HG03196 (cell line): Measurements from ENCODE around the gene ADAMTS6.
"Not testable (repeated sequence)": the region's sequence is repeated elsewhere in the genome, so short reads cannot be mapped to it uniquely, and the experiment has no call there.

Experiments used
- ATAC-seq: cut with Tn5 transposase; IDR thresholded peaks from one replicate; pipeline ENCODE4 v1.9.1; 2021; ENCODE audit not compliant: unreplicated experiment

Gene ADAMTS6

DNA sequence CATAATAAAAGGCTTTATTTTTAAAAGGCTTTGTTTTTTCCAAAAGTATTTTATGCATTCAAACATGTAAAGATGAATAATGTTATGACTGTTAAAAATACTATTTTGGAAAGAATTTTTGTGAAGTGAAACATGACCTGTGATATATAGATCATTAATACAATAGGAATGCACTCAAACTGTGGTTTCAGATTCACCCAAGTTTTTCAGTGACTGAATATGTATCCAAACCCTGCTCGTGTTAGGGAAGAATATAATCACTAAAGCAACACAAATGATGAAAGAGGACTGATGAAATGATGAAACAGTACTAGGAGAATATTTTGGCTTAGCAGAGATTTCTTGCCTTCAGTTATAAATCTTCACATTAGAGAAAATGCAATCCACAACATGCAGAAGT is 278.0 kb downstream of the ADAMTS6 start:
- no peak for ATAC-seq

DNA sequence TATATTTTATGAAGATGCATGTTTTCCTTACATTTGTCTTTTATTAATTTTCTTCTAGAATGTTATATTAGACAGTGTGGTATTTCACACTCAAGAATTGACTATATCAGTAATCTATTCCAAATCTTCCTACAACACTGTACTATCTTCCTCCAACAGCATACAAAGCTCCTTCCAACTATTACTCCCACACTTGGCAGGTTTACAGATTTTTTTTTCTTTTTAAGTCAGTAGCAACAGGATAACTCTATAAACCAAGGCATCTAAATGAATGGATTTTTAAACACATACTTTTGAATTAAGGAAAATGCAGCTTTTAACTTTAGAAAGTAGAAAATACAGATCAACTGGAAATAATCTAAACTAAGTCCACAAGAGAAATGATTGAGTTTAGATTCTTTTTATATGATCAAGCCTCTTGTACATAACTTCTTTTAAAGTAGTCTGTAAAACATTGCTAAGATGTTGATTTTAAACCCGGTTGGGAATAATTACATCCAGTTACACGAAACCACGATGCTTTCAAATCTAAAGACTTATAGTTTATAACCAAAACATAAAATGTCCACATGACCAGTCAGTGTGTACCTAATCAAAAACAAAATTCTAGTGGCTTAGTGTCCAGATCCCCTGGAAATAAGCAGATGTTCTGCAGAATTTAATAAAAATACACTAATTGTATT is 281.6 kb downstream of the ADAMTS6 start:
- ATAC-seq = no peak

DNA sequence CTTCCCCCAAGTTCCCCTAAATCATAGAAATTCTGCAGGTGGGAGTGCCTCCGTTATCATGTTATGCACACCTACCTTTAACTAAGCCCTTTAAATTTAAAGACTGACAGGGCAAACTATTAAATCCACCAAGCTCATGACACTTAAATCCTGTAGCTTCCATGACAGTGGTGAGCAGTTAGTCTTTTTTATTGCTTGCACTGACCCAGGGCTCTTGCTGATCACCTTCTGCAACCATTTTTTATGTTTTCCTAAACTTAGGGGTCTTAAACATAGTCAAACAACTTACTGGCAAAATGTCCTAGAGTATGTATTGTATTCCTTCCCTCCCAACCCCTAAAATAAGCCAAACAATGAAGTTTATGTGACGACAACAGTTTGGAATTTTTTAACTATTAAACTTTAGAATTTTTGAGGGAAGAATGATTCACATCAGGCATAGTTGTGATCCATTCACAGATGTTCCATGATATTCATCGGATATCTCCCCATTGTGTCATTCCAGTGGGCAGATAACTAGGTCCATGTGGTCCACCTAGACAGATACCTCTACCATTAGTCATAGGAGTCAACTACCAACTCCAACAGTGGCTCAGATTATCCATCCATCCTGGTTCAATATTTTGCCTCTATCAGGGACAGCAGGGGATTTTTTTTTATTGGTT is 283.1 kb downstream of the ADAMTS6 start:
- no peak for ATAC-seq

DNA sequence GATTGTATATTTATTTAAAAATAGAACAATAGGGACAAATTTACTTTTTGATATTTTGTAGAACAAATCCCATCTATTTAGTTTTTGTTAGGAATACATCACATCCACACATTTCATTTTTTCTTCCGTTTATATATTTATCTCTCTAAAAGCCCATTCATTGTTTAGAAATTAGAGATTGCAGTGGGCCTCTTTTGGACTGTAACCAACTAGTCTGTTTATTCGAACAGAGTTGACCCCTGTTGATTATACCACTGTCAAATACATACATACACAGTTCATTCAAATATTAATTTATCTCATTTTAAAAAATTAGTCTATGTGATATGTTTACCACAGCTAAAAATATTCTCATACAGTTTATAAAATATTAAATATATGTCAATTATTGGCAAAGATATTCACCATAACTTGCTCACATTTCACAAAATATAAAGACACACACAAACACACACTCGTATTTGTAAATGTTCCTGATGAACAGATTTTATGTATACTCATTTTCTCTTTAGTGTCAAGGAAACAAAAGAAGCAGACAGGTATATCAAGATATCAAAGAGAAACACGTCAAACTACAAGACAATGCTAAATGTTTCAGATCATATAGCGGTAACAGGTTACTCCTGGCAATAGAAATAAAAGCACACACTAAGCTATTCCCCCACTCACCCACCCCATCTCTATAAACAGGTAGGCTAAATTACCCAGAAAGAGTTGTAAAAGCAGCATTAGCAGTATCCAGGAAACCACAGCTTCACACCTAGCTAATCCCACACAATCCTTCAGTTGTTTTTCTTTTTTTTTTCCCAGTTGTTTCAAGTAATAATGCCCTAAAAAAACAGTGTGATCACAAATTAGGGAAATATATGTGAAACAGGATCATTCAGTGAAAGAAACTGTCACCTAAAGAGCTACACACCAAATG is 283.9 kb downstream of the ADAMTS6 start:
- ATAC-seq = no peak

DNA sequence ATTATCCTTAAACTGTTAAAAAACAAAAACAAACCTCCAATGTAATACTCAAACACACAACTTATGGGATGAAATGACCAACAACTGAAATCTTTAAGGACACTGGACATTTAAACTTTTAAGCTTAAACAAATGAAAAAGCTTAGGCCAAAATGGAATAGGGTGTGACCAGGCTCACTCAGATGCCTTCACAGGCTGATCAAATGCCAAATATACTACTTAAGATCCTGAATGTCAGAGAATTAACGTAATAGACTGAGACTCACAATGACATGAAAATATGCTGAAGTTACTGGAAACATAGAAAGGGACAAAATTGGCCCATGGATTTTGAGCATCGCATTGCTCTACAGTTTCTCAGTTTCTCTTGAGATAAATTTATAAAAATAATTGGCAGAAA is 286.8 kb downstream of the ADAMTS6 start:
- no peak for ATAC-seq

DNA sequence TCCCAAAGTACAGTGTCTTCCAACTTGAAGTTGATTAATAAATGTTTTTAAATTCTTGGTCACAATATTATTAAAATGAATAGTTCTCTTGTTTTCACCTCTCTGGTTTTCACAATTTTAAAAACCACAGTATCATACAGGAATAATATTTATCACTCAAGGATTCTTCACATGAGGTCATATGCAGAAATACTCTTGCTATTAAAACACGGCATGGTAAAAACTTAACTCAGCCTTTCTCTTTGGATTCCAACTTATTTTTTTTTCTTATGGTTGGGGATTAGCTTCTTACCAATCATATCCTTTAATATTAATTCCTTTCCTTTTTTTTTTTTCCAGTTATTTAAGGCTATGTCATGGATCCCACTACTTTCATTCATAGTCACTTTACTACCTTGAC is 289.4 kb downstream of the ADAMTS6 start:
- no peak for ATAC-seq

DNA sequence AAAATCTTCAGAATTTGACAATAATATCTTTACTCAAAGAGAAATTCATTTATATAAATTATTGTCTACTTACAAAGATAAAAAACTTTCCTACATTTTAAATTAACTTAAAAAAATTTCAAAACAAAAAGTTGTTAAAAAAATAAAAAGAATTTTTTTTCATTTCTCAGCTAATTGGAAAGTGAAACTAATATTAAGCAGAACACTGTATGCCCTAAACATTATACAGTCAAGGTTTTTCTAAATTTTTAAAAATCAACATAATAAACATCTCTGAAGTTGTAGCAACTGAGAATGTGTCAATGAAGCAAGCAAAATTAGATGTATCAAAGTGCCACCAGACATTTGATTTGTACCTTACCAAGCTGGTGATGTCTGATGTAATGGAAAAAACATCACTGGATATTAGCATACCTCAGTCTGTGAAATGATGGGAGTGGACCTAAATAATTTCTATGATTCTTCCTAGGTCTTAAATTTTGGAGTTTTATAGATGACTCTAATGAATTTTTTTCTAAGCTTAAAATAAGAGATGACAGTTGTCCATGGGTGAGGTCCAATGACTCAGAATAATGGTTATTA is 290.1 kb downstream of the ADAMTS6 start:
- ATAC-seq = no peak

DNA sequence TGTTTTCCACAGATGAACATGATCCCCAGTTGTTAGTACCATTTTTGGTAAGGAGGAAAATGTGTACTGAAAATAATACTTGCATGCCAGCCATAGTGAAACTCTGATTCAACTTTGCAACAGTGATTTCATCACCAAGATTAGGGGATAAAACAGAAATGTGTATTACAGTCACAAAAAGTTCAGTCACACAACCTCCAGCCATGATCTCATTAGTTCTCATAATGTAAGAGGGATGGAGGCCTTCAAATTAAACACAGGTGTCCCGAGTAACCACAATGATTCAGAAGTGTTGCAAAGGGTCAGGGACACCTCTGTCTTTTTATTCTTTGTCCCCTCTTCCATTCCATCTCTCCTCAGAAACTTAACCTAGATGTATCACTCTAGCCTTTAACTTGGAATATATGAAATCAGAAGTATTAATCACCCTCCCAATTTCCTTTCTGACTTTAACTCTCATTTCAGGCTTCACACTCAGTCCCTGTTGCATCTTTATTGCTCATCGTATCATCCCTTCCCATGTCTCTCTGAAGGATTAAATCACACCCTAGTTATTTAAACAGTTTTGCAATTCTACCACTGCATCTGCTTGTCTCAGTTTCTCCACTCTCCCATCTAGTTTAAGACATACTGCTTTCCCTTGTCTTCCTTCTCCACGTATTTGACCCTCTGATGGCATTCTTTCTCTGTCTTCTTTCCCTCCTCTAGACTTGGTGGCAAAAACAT is 291.2 kb downstream of the ADAMTS6 start:
- ATAC-seq = peak; percentile 64

DNA sequence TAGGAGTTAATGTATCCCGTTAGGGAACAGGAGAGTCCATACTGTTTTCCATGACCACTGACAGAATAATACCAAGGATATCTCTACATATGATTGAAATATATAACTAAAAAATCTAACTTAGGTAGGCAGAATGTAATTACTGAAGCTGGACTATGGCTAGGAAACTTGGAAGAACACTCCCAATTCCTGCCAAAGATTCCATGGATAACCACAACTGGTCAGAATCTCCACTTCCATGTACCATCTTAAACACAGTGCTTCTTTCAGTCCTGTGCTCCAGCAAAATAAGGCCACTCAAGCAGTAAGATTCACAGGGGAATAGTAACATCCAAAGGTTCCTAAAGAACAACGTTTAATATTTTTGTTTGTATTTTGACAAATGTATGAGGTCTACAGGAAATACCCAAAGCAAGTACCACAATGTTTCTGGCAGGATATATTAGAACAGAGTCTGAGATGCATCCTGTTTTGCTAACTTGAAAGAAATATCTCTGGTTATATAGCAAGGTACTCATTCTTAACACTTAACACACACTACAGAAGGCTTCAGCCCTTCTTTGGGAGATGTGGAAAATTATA is 295.0 kb downstream of the ADAMTS6 start:
- ATAC-seq = no peak

DNA sequence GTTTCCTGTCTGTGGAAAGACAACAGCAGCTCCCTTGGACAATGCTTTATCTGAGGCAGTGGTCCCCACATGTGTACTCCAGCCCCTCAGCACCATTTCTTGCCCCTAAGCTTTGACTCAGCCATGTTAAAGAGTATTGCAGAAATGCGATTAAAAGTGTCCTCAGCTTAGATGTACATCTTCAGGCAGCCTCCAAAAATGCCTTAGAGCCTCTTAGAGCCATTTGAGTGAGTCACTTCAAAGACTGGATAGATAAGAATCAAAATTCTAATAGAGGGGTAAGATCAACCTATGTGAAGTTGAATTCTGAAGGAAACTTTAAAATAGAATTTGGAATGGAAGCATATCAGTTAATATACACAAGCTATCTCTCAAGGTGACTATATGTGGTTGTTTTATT is 296.3 kb downstream of the ADAMTS6 start:
- no peak for ATAC-seq

DNA sequence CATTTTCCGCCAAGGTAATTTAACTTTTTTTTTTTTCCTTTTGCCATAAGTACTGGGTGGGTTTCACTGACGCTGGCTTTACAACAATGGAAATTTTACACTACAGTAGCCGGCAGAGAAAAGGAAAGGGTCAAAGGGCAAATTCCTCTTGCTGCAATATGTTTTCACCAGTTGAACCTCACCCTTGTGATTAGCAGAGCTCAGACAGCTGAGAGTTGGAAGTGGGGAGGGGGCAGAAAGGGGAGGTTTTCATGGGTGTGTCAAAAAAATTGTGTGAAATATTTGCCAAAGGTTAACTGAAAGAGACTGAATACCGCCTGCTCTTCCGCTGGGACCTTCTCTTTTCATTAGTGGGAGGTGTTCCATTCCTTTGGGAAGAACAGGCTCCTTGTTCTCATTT is 296.9 kb downstream of the ADAMTS6 start:
- ATAC-seq = no peak

DNA sequence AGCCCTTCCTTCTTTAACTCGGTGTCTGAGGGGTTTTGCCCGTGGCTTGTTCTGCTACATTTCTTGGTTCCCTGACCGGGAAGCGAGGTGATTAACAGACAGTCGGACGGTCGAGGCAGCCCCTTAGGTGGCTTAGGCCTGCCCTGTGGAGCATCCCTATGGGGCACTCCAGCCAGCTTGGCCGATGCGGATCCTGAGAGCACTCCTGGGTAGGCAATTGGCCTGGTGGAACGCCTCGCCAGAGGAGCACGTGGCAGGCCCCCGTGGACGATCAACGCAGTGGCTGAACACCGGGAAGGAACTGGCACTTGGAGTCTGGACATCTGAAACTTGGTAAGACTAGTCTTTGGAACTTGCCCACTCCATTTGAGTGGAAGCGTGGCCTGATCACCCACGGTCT is 307.5 kb downstream of the ADAMTS6 start:
- ATAC-seq = not testable (repeated sequence)

DNA sequence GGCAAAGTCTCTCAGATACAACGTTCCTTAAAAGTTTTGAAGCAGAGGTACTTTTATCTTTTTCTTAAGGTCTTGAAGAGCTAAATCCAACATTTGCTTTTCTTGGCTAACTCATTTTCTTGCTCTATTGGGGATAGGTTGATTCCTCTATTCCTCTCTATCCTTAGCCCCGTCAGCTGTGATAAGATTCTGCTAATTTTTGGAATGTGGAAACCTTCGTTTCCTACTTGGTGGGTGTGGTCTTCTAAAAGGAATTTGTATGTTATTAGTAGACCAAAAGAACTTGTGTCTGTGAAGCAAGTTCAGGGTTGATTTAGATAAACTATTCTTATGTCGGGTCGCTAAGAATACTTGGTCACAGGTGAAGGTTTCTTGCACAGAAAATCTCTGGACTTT is 308.6 kb downstream of the ADAMTS6 start:
- no peak for ATAC-seq

DNA sequence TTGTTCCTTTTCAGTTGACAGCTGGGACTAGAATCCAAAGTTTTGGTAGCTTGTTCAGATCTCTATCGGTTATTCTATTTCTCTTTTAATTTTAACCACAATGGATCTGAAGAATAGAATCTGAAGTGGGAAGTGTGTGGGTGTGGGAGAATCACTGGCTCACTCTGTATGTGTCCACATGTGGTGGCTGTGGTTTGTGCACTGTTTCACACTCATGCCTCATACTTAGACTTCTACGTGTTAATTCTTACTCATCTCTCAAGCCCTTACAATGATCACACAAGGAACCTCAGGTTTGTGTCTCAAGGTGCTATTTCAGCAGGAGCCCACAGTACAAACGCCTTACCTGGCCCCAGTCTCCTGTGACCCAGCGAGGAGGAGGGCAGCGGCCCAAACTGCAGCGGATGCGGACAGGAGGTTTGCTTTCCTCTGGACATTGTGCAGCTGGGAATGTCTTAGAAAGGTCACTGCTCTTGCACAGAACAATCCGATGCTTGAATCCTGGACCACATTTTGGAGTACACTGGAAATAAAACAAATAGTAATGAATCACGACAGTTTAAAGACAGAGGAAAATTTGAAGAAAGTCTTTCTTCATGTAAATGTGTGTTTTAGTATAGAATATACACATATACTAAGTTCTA is 309.1 kb downstream of the ADAMTS6 start:
- no peak for ATAC-seq

DNA sequence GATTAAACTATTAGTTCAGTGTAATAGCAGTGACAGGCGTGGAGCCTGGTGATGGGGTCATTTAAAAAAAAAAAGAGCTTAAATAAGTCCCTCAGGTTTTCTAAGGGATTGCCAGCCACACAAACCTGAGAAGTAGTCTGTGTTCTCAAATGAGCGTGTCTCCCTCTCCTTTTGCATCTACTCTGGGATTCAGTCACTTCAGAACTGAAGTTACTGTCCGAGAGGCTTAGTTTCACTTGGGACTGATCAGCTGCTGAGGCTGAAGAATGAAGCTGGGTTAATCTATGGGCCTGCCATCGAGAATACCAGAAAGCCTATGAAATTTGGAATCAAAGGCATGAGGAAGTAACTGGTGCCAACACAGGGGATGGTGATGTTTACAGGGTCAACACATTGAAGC is 310.1 kb downstream of the ADAMTS6 start:
- ATAC-seq = no peak

DNA sequence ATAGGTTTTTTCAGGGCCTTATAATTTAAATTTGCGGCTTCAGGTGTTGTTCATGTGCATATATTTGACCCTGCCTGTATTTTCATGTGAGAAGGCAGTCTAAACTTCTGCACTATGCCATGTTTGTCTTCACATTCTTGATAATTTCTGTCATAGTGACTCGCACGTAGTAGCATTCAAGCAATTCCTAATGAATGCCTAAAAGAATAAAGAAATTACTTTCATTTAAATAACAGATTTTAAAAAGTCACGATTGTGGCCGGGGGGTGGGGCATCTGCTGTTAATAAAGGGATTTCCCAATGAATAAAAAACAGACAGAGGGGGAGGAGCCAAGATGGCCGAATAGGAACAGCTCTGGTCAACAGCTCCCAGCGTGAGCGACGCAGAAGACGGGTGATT is 318.0 kb downstream of the ADAMTS6 start:
- ATAC-seq = no peak

DNA sequence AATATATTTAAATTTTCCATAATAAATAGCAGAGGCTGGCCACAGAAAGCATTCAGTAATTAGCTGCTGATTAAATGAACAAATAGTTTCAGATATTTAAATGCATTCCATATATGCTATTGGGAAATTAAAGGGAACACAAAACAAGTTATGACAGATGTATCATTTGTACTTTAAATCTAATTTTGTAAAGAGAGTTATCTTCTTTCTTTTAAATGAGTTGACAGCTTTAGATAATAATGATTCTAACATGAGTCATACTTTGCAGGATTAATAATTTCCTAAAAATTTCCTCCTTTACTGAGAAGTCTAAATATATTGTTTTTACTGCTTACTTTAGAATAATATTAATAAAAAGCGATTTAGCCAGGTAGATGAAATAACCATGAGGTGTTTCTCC is 320.1 kb downstream of the ADAMTS6 start:
- ATAC-seq = no peak

DNA sequence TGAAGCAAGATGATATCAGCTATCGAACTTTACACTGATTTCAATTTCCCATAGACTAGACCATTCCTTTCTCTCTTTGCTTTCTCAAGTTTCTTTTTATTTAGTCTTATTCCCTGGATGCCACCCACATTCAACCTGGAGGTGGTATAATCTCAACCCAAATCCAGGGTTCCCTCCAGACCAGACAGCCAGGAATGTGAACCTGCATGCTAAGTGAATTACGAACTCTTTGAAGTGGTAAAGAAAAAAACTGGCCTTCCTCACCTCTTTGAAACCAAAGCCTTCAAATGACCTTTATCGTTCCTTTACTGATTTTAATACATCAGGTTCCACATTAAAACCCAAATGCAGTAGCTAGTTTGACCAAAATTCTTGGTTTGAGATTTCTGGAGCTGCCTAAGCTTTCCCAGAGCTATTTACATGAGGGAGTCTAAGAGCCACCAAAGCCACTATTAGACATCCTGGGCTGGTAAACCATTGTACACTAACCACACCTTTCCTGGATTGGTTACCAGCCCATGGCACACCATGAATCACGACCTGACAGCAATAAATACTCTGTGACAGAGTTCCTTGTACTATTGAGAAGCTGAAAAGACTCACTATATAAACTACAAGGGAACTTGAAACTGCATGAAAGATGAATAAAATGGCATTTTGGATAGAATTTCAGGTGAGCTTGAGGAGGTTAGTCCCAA is 323.7 kb downstream of the ADAMTS6 start:
- ATAC-seq = no peak

DNA sequence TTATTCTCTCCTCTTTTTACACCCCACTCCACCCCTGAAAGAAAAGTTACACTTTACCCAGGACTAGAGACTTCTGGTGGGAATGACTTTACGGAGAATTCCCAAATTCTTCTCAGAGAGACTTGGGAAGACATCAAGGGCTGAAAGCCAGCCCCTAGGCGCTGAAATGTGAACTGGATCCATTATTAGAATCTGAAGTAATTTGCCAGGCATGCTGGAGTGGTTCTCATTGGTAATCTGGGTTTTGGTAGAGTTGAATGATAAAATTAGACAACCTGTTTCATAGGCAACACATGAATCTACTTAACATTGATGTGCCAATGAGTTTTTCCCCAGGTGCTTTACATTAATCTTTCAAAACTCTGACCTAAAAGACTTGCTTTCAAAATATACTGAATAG is 324.8 kb downstream of the ADAMTS6 start:
- ATAC-seq = no peak
